ENCODE results near the gene SFXN2.

GRCh38 chr10:102791754-102792395 is 77.4 kb downstream of the SFXN2 start:
- TF ChIP-seq GATA2 (IDR thresholded peaks at IDR 0.05; ENCODE audit: low read depth, low read length), result no peak
- no peak for TF ChIP-seq GATA3 (IDR thresholded peaks at IDR 0.05; ENCODE audit: low read depth, low read length)

All from SH-SY5Y (cell line).